ENCODE measurements around the gene KIFAP3. TPM values are rescaled to one million over a fixed set of nuclear protein-coding genes. Genes with fewer than 3 reads are reported as not detected.

The KIFAP3 gene
- total RNA-seq, 1 donor from 2014 or later: 26.6 TPM

- no peak for DNase-seq (ENCODE audit: low read depth)
- Histone ChIP-seq H3K36me3 (ENCODE audit: control insufficient read depth, insufficient read depth, low read length) (no peaks in the 10 kb centered on the region), H3K4me3 (ENCODE audit: low read depth, low read length) (no peak overlapping the region), H3K27me3 (ENCODE audit: control insufficient read depth, insufficient read depth, low read length) (no peaks in the 10 kb centered on the region)
- no peak for TF ChIP-seq CTCF (IDR thresholded peaks at IDR 0.05; ENCODE audit: insufficient read depth, low read length, poor library complexity, severe bottlenecking)
Measured at GRCh38 chr1:169929210-169929526, 145.3 kb downstream of the KIFAP3 start.

- no peak overlapping the region for H3K4me3 ChIP-seq (ENCODE audit: low read depth, low read length)
- no peaks in the 10 kb centered on the region for H3K36me3 ChIP-seq (ENCODE audit: control insufficient read depth, insufficient read depth, low read length)
- peak; percentile 54 for TF ChIP-seq CTCF (IDR thresholded peaks at IDR 0.05; ENCODE audit: insufficient read depth, low read length, poor library complexity, severe bottlenecking)
- DNase-seq (ENCODE audit: low read depth): no peak
- no peaks in the 10 kb centered on the region for H3K27me3 ChIP-seq (ENCODE audit: control insufficient read depth, insufficient read depth, low read length)
Measured at GRCh38 chr1:169928438-169929209, 145.9 kb downstream of the KIFAP3 start.

GRCh38 chr1:169925505-169926482 lies 148.7 kb downstream of the KIFAP3 start:
- no peak for DNase-seq (ENCODE audit: low read depth)
- Histone ChIP-seq H3K4me3 (ENCODE audit: low read depth, low read length) (no peak overlapping the region), H3K36me3 (ENCODE audit: control insufficient read depth, insufficient read depth, low read length) (no peaks in the 10 kb centered on the region), H3K27me3 (ENCODE audit: control insufficient read depth, insufficient read depth, low read length) (no peaks in the 10 kb centered on the region)
- TF ChIP-seq CTCF (IDR thresholded peaks at IDR 0.05; ENCODE audit: insufficient read depth, low read length, poor library complexity, severe bottlenecking): no peak

GRCh38 chr1:169924829-169925228 lies 149.7 kb downstream of the KIFAP3 start:
- no peak for DNase-seq (ENCODE audit: low read depth)
- no peaks in the 10 kb centered on the region for H3K27me3 ChIP-seq (ENCODE audit: control insufficient read depth, insufficient read depth, low read length)
- no peak for TF ChIP-seq CTCF (IDR thresholded peaks at IDR 0.05; ENCODE audit: insufficient read depth, low read length, poor library complexity, severe bottlenecking)
- no peak overlapping the region for H3K4me3 ChIP-seq (ENCODE audit: low read depth, low read length)
- H3K36me3 ChIP-seq (ENCODE audit: control insufficient read depth, insufficient read depth, low read length): no peaks in the 10 kb centered on the region

GRCh38 chr1:169924063-169924462 lies 150.4 kb downstream of the KIFAP3 start:
- Histone ChIP-seq H3K36me3 (ENCODE audit: control insufficient read depth, insufficient read depth, low read length) (no peaks in the 10 kb centered on the region), H3K27me3 (ENCODE audit: control insufficient read depth, insufficient read depth, low read length) (no peaks in the 10 kb centered on the region), H3K4me3 (ENCODE audit: low read depth, low read length) (no peak overlapping the region)
- TF ChIP-seq CTCF (IDR thresholded peaks at IDR 0.05; ENCODE audit: insufficient read depth, low read length, poor library complexity, severe bottlenecking): no peak
- DNase-seq (ENCODE audit: low read depth): no peak

All from kidney epithelial cell (primary cell).